Osteoblast (primary cell): ENCODE results near the gene GPR17. TPM values are rescaled to one million over a fixed set of nuclear protein-coding genes. Genes with fewer than 3 reads are reported as not detected.
A peak's percentile ranks its signal among the peaks of the same experiment; 100 is the strongest.

ENCODE experiments used
- DNase-seq: peaks from one replicate; pipeline ENCODE4 v3.0.0; 2011; ENCODE audit warnings: low spot score, mixed read lengths; ENCODE audit not compliant: insufficient read length; ENCODE audit errors: missing footprints
- H2AFZ ChIP-seq: 2 replicates; pipeline ENCODE4 v1.6.0; 2011; ENCODE audit warnings: mild to moderate bottlenecking, low read length
- H3K27ac ChIP-seq: 2 replicates; pipeline ENCODE4 v1.5.1; 2011; ENCODE audit warnings: mild to moderate bottlenecking, low read depth, low read length, moderate library complexity
- H3K27me3 ChIP-seq: 2 replicates; pipeline ENCODE4 v1.6.0; 2012; ENCODE audit warnings: mild to moderate bottlenecking, control low read depth, inconsistent platforms, low read length, moderate library complexity; ENCODE audit not compliant: insufficient read depth
- H3K36me3 ChIP-seq: 2 replicates; pipeline ENCODE4 v1.5.1; 2011; ENCODE audit warnings: mild to moderate bottlenecking, low read length, control low read depth, moderate library complexity; ENCODE audit not compliant: insufficient read depth
- H3K4me1 ChIP-seq: 2 replicates; pipeline ENCODE4 v1.5.1; 2011; ENCODE audit warnings: mild to moderate bottlenecking, low read length, control low read depth, moderate library complexity; ENCODE audit not compliant: insufficient read depth
- H3K4me2 ChIP-seq: 2 replicates; pipeline ENCODE4 v1.6.0; 2011; ENCODE audit warnings: mild to moderate bottlenecking, low read length; ENCODE audit not compliant: insufficient read depth
- H3K4me3 ChIP-seq: fragments of 200-600 bp; sonication (generic); 3 replicates; pipeline ENCODE4 v1.5.1; 2012; ENCODE audit warnings: mild to moderate bottlenecking, low read length, inconsistent platforms; ENCODE audit not compliant: insufficient read depth
- H3K79me2 ChIP-seq: 2 replicates; pipeline ENCODE4 v1.6.0; 2012; ENCODE audit warnings: mild to moderate bottlenecking, low read length, control low read depth, inconsistent platforms; ENCODE audit not compliant: insufficient read depth
- H3K9me3 ChIP-seq: 2 replicates; pipeline ENCODE4 v1.5.1; 2011; ENCODE audit warnings: low read depth, low read length, control low read depth
- H4K20me1 ChIP-seq: 2 replicates; pipeline ENCODE4 v1.6.0; 2012; ENCODE audit warnings: mild to moderate bottlenecking, low read length, control low read depth; ENCODE audit not compliant: insufficient read depth
- CTCF ChIP-seq: IDR thresholded peaks from 2 replicates; pipeline ENCODE4 v1.5.1; 2011; ENCODE audit warnings: mild to moderate bottlenecking, low read depth, low read length, moderate library complexity; ENCODE audit errors: extremely low read depth
- total RNA-seq: library from RNA; depleted of rRNA; stranded (reverse); fragments of >200 nt; gene quantifications from 2 replicates; pipeline ENCODE4 v1.2.3, GENCODE V29; 2012

GPR17 gene
- total RNA-seq, 1 donor = not detected

- Histone ChIP-seq H4K20me1 (no peaks in the 10 kb centered on the region), H3K4me1 (peaks cover 5% of the 10 kb centered on the region), H2AFZ (no peak overlapping the region), H3K9me3 (no peaks in the 10 kb centered on the region), H3K27ac (no peak overlapping the region), H3K36me3 (no peaks in the 10 kb centered on the region), H3K4me2 (no peak overlapping the region), H3K79me2 (no peaks in the 10 kb centered on the region), H3K27me3 (no peaks in the 10 kb centered on the region), H3K4me3 (no peak overlapping the region)
- no peak for TF ChIP-seq CTCF
- DNase-seq = peak; percentile 98
These were observed 22.3 kb upstream of the GPR17 start for GRCh38 chr2:127623388-127624319.

- H3K9me3 ChIP-seq = no peaks in the 10 kb centered on the region
- no peaks in the 10 kb centered on the region for H3K27me3 ChIP-seq
- H4K20me1 ChIP-seq = no peaks in the 10 kb centered on the region
- DNase-seq = peak; percentile 82
- no peaks in the 10 kb centered on the region for H3K79me2 ChIP-seq
- no peak for TF ChIP-seq CTCF
- no peak overlapping the region for H3K4me3 ChIP-seq
- no peak overlapping the region for H2AFZ ChIP-seq
- peaks cover 5% of the 10 kb centered on the region for H3K4me1 ChIP-seq
- H3K4me2 ChIP-seq = no peak overlapping the region
- no peak overlapping the region for H3K27ac ChIP-seq
- H3K36me3 ChIP-seq = no peaks in the 10 kb centered on the region
These were observed 21.6 kb upstream of the GPR17 start for GRCh38 chr2:127624320-127624755.

DNA sequence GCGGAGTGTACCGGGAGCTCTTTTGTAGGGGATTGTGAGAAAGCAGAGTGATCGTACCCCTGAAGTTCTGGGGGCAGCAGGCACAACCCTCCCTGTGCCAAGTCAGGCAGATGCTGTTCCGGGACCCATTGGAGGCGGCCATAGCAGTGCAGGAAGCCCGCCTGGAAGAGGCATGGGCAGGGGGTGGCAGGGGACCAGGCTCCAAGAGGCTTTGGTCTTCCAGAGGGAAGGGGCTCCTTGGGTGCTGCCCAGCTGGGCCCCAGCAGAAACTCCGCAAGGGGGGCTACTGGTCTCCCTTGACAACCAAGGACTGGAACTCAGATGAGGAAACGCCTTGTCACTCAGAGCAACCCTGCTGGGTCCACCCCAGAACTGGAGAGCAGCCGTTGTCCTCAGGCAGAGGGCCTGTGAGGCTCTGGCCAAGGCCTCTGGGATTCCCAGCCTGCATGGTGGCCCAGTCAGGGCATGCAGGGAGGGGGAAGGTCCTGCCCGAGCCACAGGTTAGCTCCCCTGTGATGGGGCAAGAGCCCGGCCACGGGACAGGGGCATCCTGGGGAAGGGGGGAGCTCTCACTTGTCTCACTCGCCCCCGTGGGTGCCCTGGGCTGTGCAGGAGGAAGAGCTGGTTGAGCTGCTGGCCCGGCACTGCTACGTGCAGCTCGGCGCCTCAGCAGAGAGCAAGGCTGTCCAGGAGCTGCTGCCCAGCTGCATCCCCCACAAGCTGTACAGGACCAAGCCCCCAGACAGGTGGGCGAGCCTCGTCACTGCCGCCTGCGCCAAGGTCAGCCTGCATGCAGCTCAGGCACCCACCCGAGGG lies 21.0 kb upstream of the GPR17 start:
- Histone ChIP-seq H3K4me2 (no peak overlapping the region), H3K27me3 (no peaks in the 10 kb centered on the region), H3K79me2 (no peaks in the 10 kb centered on the region), H3K36me3 (no peaks in the 10 kb centered on the region), H3K4me1 (peaks cover 5% of the 10 kb centered on the region), H2AFZ (no peak overlapping the region), H3K27ac (no peak overlapping the region), H4K20me1 (no peaks in the 10 kb centered on the region), H3K4me3 (no peak overlapping the region), H3K9me3 (no peaks in the 10 kb centered on the region)
- TF ChIP-seq CTCF = no peak
- peak; percentile 91 for DNase-seq

GRCh38 chr2:127625572-127625951 lies 20.4 kb upstream of the GPR17 start:
- no peak for TF ChIP-seq CTCF

More at GRCh38 chr2:127625572-127625951, 20.4 kb upstream of the GPR17 start:
- Histone ChIP-seq H3K79me2 (no peaks in the 10 kb centered on the region), H2AFZ (no peak overlapping the region), H3K36me3 (no peaks in the 10 kb centered on the region), H3K4me2 (no peak overlapping the region), H3K27ac (no peak overlapping the region), H3K9me3 (no peaks in the 10 kb centered on the region), H3K4me3 (no peak overlapping the region), H3K27me3 (no peaks in the 10 kb centered on the region), H3K4me1 (peaks cover 5% of the 10 kb centered on the region), H4K20me1 (no peaks in the 10 kb centered on the region)
- peak; percentile 73 for DNase-seq
